ENCODE data around the gene ME3. TPM values are rescaled to one million over a fixed set of nuclear protein-coding genes. Genes with fewer than 3 reads are reported as not detected.

The ME3 gene
- total RNA-seq, 1 donor, result 56.9 TPM

GRCh38 chr11:86670911-86671310 is 1.5 kb downstream of the ME3 start:
- H3K4me3 ChIP-seq (ENCODE audit: low read depth, low read length), result peak overlapping the region; percentile 76
- no peak for DNase-seq (ENCODE audit: low read depth)
- no peak for TF ChIP-seq CTCF (IDR thresholded peaks at IDR 0.05; ENCODE audit: insufficient read depth, low read length)

GRCh38 chr11:86670181-86670580 is 2.2 kb downstream of the ME3 start:
- DNase-seq (ENCODE audit: low read depth), result peak; percentile 48
- no peak overlapping the region for H3K4me3 ChIP-seq (ENCODE audit: low read depth, low read length)
- TF ChIP-seq CTCF (IDR thresholded peaks at IDR 0.05; ENCODE audit: insufficient read depth, low read length), result no peak

GRCh38 chr11:86669424-86669823 is 3.0 kb downstream of the ME3 start:
- no peak for DNase-seq (ENCODE audit: low read depth)
- no peak for TF ChIP-seq CTCF (IDR thresholded peaks at IDR 0.05; ENCODE audit: insufficient read depth, low read length)
- no peak overlapping the region for H3K4me3 ChIP-seq (ENCODE audit: low read depth, low read length)

- no peak for DNase-seq (ENCODE audit: low read depth)
- H3K4me3 ChIP-seq (ENCODE audit: low read depth, low read length), result no peak overlapping the region
- TF ChIP-seq CTCF (IDR thresholded peaks at IDR 0.05; ENCODE audit: insufficient read depth, low read length), result no peak
Measured at GRCh38 chr11:86668929-86669328, 3.5 kb downstream of the ME3 start.

- no peak for DNase-seq (ENCODE audit: low read depth)
- TF ChIP-seq CTCF (IDR thresholded peaks at IDR 0.05; ENCODE audit: insufficient read depth, low read length), result no peak
- H3K4me3 ChIP-seq (ENCODE audit: low read depth, low read length), result no peak overlapping the region
Measured at GRCh38 chr11:86666193-86666592, 6.2 kb downstream of the ME3 start.

- TF ChIP-seq CTCF (IDR thresholded peaks at IDR 0.05; ENCODE audit: insufficient read depth, low read length), result no peak
- H3K4me3 ChIP-seq (ENCODE audit: low read depth, low read length), result no peak overlapping the region
Measured at GRCh38 chr11:86664930-86665329, 7.5 kb downstream of the ME3 start.

GRCh38 chr11:86663761-86664160 is 8.7 kb downstream of the ME3 start:
- no peak for TF ChIP-seq CTCF (IDR thresholded peaks at IDR 0.05; ENCODE audit: insufficient read depth, low read length)
- DNase-seq (ENCODE audit: low read depth), result no peak
- H3K4me3 ChIP-seq (ENCODE audit: low read depth, low read length), result no peak overlapping the region

More at GRCh38 chr11:86664930-86665329, 7.5 kb downstream of the ME3 start:
- DNase-seq (ENCODE audit: low read depth), result no peak

Measured in fibroblast of the aortic adventitia (primary cell).